CD4-positive, alpha-beta T cell treated with Interleukin-6 at 100 ng/mL for 8 hours (primary cell): ENCODE data around the gene BRINP2.

Source experiments
- DNase-seq: peaks from one replicate; pipeline ENCODE4 v3.0.0-alpha.2; 2020; ENCODE audit warnings: mixed read lengths, low spot score

Gene BRINP2, protein sequence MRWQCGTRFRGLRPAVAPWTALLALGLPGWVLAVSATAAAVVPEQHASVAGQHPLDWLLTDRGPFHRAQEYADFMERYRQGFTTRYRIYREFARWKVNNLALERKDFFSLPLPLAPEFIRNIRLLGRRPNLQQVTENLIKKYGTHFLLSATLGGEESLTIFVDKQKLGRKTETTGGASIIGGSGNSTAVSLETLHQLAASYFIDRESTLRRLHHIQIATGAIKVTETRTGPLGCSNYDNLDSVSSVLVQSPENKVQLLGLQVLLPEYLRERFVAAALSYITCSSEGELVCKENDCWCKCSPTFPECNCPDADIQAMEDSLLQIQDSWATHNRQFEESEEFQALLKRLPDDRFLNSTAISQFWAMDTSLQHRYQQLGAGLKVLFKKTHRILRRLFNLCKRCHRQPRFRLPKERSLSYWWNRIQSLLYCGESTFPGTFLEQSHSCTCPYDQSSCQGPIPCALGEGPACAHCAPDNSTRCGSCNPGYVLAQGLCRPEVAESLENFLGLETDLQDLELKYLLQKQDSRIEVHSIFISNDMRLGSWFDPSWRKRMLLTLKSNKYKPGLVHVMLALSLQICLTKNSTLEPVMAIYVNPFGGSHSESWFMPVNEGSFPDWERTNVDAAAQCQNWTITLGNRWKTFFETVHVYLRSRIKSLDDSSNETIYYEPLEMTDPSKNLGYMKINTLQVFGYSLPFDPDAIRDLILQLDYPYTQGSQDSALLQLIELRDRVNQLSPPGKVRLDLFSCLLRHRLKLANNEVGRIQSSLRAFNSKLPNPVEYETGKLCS

DNA sequence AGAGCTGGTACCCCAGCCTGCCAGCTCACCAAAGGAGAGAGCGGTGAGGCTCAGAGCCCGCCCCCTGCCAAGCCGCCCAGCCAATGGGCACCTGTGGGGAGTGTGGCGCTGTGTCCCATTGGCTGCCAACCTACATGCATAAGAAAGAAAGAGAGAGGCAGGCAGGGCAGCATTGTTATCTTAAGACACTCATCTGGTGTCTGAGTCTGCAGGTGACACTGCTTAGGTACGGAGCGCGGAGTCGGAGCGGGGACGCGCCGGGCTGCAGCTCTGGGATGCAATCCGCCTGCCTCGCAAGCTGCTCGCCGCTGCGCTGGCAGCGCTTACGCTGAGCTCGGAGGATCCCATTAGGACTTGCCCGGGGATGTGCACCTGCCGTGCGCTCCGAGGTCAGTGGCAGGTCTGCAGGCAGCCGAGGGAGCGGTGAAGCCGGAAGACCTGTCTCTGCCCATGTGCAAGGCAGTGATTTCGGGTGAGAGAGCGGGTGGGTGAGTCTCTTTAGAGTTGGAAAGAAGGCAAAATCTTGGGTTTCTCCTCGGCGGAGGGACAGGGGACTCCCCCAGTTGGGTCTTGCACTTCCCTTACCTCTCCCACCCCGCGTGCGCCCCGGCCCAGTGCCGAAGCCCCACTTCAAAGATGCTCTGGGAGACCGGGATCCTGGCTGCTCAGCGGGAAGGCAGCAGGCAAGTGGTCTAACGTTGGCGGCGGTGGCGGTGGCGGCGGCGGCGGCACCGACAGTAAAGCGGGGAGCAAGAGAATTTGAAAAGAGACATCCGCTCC, at the start of gene BRINP2:
Gene BRINP2 (plus strand): TSS at position 203 of the 780 bp plus-strand sequence. CDS start 58,919 bp downstream, outside the sequence.
- no peak for DNase-seq

DNA sequence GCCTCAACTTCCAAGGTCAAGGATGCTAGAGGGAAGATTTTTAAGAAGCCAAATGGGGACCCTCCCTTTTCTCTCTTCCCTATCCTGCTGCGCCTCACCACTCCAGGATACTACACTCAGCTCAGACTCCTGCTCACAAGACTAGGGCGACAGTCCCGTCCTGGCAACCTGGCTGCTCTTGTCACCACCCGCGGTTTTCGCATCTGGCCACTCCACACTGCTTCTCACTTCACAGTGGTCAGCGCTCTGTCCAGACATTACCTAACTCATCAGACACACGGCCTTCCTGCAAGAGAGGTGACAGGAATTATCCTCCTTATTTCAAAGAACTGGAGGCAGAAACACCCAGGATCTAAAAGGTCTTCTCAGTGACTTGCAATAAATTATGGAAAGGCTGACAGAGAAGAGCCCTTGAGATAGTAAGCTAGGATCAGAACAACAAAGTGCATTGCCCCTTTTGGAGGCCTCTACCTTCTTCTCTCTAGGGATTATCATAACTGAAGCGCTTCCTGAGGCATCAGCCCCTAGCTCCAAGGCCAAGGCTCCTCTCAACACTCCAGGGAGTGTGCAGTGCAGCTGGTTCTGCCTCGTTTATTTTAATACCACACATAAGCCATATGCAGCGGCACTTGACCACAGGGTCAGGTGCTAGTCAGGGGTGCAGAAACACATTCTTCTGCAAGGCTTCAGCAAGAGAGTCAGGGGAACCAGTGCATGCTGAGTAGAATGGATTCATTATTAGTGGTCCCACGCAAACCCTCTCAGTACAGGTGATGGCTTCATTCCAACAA, 48.1 kb upstream of the BRINP2 start:
- DNase-seq: no peak

DNA sequence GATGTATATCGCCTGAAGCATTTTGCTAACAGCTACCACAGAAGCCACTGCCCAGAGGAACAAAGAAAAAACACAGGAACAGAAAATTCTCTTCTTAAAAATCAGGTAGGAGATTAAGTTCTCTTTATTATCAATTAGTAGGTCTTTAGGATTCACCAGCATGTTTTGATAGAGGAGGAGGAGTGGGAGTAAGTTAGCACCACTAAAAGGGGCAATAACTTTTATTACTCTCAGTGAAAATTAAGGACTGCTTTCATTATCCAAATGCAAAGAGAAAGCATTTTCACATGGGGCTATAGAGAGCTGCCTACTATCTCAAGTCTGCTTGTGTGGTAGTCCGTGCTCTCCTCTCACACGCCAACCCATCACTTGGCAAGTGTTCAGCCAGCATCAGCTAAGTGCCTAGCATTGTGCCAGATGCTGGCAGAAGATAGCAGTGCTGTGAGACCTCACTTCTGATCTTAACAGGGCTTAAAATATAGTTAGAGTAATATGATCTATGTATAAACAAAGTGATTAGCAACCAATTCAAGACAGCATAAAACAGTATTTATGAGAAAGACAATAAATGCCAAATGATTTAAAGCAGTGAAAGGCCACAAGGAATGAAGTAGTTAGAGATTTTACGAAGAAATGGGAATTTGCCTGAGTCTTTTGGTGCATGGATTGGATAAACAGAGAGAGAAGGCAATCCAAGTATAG, 46.0 kb upstream of the BRINP2 start:
- no peak for DNase-seq

DNA sequence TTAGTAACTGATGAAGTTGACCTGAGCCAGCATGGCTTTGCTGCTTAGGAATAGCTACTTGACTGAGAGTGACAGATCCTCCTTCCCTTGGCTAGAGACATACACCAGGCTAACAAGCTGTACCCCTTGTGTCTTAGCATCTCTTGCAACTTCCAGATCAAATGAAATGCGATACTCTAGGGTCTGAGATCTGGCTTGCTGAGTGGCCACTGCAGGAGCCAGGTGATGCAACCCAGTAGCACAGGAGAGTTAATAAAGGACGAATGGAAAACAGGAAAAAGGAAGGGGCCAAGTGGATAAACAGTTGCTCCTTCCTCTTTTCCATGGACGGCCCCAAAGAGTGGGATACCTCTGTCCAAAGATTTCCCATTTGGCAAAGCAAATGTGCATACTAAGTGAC, 44.5 kb upstream of the BRINP2 start:
- DNase-seq: no peak

DNA sequence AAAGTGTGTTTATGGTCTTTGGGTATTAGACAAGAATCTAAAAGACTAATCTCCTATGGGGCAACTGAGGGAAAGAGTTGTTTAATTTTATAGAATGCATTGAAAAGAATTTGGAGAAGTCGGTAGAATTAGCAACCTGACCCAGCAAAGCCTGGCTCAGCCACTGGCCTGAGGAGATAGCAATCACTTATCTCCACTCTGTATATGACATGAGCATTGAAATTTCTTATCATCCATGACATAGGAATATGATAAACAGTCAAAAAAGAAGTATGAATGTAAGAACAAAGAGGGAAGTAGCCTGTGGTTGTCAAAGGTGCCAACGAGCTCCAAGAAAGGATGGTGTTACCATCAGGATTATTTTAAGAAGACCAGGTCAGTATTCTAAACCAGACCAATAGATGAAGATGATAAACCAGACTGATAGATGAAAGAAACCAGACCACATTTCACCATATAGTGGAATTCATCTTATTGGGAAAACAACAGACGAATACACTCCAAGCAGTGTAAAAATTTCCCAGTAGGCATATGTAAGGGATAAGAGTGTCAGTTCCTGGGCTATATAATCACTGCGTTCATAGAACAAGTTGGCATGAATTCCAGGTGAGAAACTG, 42.0 kb upstream of the BRINP2 start:
- no peak for DNase-seq

DNA sequence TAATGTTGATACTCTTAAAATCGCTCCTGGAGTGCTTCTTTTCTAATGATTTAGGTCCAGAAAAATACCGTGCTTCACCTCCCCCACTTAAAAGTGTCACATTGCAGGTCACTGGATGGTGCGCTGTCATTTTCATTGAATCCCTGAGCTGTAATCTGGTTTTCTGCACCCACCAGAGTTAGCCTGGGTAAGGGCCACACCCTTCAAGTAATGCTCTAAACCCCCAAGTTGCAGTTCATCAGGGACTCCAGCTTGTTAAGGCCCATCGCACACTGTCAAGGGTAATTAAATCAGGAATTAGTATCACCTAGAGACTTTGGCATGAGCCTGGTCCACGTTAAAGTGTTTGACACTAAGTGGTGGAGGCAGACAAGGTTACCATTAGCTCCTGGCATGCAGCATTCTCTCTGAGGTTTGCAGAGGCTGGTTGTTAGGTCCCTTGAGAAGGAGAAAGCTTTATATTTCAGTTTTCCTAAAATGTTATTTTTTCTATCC, 40.3 kb upstream of the BRINP2 start:
- DNase-seq: no peak

DNA sequence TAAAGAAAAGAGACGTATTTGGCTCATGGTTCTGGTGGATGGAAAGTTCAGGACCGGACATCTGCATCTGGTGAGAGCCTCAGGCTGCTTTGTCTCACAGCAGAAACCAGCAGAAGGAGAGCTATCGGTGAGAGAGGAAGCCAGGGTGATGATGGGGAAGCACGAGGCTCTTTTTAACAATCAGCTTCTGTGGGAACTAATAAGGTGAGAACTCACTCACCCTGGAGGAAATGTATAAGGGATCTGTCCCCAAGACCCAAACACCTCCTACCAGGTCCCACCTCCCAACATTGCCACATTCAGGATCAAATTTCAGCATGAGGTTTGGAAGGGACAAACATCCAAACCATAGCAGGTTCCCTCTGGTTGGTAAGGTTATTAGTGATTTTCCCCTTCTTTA, 39.0 kb upstream of the BRINP2 start:
- DNase-seq: no peak

DNA sequence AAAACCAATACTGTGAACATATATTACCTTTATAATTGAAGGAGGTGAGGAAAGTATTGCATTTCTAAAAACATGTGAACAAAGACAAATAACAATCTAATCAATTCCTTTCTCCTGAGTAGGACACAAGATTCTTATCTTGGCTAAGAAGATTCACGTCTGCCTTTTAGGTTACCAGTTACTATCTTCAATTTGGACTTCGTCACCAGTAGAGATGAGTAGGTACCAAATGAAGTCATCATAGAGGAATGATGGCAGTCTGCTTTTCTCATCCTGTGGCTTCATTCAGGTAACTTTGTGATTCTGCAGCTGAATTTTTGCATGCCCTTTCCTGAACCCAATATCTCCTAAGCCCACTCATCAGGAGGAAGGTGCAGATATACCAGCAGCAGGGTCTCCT, 38.6 kb upstream of the BRINP2 start:
- DNase-seq: no peak

DNA sequence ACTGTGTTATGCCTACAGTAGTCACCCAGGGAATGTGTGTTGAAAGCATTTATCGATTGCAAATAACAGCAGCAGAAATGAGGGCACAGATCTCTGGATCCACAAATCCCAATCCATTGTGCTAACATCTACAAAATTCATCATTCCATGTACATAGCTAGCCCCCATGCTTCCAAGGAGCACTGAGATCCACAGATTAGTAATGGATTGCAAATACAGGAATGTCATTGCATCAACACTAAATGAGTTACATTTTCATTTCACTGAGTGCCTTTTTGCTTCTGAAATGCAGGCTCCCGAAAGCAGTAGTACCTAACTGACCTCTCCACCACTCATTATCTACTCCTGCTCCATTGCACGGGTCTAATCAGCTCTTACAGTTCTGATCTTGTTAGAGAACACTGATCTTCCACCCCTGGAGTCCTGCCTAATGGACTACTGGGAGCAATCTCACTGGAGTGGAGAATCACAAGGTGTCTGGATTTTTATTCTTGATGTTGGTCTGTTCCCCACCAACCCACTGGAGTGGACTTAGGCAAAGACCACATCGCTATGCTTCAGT, 36.7 kb upstream of the BRINP2 start:
- no peak for DNase-seq

DNA sequence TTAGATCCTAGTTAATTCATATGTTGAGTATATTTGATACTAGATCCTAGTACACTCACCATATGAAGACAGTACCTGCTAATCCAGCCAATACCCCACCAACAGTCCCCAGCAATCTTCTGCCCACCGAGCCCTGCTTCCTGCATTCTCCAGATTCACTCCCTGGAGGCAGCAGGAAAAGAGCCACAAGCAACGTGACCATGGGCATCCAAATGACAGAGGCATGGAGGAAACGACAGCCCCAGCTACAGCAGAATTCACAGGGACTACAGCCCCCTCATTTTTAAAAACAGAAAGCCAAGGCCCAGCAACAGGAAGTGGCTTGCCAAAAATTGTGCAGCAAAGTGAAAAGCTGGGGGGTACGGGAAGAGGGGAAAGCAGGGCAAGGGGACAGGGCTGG, 35.5 kb upstream of the BRINP2 start:
- DNase-seq: no peak

DNA sequence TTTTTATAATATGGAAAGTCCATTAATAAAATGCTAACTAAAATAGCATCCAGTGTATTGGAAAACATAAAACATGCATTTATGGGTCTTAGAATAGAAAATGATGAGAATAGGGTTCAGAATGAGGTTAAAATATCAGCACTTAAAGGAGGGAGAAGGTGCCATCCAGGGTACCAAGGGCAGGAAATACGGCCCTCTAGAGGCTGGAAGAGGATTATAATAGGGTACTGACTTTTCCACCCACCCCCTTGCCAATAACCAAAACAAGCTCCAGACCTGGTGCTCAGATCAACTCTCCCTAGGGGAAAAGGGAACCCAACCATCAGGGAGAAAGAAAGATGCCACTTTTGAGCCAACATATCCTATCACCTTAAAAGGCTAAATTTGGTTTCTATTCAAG, 32.9 kb upstream of the BRINP2 start:
- DNase-seq: no peak

DNA sequence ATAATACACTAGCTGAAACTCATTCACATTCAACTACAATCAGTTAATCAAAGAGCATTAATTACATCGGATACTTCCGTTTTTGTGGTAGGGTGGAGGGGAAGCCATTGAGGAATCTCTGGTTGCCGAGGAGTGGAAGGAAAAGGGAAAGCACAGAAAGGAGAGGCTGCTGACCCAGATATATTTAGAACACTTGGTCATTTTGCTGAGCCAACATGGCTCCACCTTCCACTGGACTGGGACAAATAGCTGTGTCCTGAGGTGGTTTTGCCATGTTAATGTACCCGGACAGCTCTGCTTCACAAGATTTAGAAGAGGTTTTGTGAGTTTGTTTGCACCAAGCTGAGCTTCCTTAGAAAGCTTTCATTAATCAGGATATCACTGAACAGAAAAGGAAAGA, 32.4 kb upstream of the BRINP2 start:
- no peak for DNase-seq

DNA sequence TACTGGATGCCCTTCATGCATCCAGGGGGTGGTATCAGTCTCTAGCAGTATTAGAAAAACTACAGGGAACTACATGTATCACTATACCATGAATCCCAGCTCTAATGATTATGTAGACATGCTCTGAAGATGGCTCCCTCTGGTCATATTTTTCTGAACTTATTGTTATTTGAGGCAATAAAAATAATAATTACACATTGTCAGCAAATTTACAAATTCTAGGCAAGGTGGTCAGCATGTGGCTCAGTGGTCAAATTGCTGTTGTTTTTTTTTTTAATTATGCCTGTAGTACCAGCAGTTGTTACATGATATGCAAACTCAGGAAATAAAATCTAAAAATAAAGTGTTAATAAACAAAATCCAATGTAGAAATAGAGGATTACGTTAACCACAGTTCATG, 28.7 kb upstream of the BRINP2 start:
- DNase-seq: no peak

DNA sequence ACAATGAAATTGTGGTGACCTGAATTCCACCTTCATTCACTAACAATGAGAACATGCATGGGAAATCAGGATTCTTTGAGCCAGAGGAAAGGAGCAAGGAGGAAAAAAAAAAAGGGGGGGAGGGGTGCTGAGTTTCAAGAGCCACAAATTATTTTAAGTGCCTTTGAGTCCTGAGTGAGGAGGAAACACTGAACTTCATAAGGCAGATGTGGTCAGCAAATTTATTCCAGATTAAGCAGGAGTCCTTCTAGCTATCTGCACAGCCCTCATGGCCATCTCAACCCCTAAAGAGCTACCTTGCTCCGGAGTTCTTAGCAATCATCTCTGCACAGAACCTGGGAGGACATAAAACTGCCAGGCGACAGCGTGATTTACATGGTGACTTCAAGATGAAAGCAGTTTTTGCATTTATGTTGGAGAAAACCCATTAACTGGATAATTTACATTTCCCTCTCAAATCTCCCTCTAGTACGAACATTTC, 27.9 kb upstream of the BRINP2 start:
- no peak for DNase-seq

DNA sequence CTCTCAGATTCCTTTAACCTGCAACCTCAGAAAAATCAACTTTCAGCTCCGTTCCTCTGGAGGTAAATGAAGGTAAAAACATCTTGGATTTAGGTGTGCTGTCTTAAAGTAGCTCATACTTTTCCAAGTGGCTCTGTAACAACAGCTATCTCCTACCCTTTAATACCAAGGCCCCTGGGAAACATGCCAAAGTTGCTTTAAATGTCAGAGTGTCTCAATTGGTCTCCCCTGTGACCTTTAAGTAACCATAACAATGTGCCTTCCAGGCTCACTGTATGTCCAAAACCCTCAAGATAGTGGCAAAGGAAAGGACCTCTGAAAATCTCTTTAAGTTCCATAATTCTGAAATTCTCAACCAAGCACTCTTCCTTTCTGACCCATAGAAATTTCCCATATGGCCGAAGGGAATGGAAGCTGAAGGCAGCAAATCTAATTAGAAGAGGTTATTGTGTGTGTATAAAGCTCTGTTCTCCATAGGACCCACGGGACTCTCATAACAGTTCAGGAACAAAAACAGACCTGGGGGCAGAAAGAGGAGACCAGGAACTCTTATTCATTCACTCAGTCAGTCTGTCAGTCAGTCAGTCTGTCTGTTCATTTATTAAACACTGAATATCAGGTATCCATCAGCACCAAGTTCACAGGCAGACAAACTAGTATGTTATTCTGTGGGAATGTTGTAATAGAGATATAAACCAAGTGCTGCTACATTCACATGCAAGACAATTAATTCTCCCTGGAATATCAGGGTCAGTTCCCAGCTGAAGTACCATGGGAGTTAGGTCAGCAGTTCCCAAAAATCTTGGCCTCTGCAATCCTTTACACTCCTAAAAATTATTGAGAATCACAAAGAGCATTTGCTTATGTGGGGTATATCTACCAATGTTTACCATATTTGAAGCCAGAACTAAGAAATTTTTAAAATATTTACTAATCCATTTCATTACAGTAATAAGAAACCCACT, 25.4 kb upstream of the BRINP2 start:
- DNase-seq: no peak

DNA sequence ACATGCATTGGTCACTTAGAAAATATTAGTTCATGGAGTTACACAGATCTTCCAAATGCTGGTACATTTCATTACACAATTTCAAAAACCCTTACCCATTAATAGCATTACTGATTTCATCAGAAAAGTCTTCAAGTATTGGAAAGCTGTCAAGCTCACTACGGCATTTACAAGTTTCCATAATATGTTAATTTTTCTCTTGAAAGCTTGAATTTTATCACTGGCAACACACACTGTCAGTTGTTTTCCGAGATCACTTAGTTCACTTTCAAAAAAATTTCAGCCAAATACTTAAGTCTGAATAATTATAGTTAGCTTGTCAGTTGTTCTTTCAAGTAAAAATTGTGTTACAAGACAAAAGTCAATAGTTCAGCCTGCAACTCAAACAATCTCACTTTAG, 24.3 kb upstream of the BRINP2 start:
- DNase-seq: no peak

DNA sequence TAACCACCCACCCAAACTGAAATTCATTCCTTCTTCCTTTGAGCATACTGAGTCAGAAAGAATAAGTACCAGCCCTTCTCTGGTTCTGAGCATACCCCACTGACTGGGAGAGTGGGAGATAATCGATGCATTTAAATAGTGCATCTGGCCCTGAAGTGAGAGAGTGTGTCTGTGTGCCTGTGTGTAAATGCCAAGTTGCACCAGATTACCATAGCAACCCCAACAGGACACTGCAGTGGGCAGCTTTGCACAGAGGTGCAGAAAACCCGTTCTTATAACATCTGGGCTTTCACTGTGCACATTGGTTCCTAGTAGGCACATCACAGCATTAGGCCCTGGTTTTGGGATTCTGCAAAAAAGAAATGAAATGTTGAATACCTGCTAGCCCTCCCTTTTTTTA, 8.5 kb upstream of the BRINP2 start:
- DNase-seq: no peak

DNA sequence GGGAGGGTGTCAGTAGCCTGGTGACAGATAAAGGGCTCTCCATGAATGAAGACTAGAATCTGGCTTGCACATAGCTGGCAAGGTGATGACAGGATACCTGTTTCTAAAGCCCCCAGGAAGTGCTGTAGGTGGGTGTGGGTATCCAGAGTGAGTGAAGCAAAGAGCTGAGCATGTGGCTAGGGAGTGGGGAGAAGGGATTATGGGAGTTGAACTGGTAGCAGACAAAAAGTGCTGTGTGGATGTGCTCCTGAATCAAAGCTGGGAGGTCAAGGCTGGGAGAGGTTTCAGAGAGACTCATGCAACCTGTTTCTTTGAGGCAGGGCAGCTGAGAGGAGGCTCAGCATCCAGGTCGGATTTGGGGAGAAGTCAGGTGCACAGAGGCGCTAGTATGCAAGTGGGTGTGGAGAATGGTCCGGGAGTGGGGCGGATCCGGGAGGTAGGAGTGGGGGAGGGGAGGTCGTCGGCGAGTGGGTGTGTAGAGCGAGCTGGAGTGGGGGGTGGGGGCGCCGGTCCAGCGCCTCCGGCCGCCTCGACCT, 6.8 kb upstream of the BRINP2 start:
- DNase-seq: no peak
